Coronary artery (tissue), 2 donors: ENCODE data around the gene CITED2.

Experiments used
- DNase-seq: peaks from one replicate; pipeline ENCODE4 v3.0.0-alpha.2; 2017; ENCODE audit warnings: low spot score
- H3K27ac ChIP-seq, 2 donors: fragments of 200-600 bp; sonication (generic); one replicate each; pipeline ENCODE4 v1.5.1; 2016 to 2019
- H3K4me3 ChIP-seq: fragments of 200-600 bp; sonication (generic); 2 replicates; pipeline ENCODE4 v1.5.1; 2016; ENCODE audit warnings: mild to moderate bottlenecking, moderate library complexity
- CTCF ChIP-seq: fragments of 200-600 bp; sonication (generic); IDR thresholded peaks from one replicate; pipeline ENCODE4 v1.5.1; 2019; ENCODE audit warnings: antibody characterized with exemption

The CITED2 gene

GRCh38 chr6:139409026-139409425 is 34.6 kb upstream of the CITED2 start:
- H3K4me3 ChIP-seq, result no peak overlapping the region
- TF ChIP-seq CTCF, result no peak
- H3K27ac ChIP-seq, result no peak overlapping the region
- DNase-seq, result no peak

- TF ChIP-seq CTCF, result no peak
- no peak for DNase-seq
- no peak overlapping the region for H3K4me3 ChIP-seq
- H3K27ac ChIP-seq, result no peak overlapping the region
Observed at GRCh38 chr6:139407718-139408222, 33.3 kb upstream of the CITED2 start.

GRCh38 chr6:139406577-139407343 is 32.3 kb upstream of the CITED2 start:
- DNase-seq, result no peak
- no peak for TF ChIP-seq CTCF
- H3K27ac ChIP-seq, result no peak overlapping the region
- no peak overlapping the region for H3K4me3 ChIP-seq

GRCh38 chr6:139402876-139403386 is 28.5 kb upstream of the CITED2 start:
- no peak for DNase-seq
- TF ChIP-seq CTCF, result no peak

GRCh38 chr6:139398658-139399057 is 24.2 kb upstream of the CITED2 start:
- Histone ChIP-seq H3K27ac (no peak overlapping the region), H3K4me3 (no peak overlapping the region)
- DNase-seq, result no peak
- no peak for TF ChIP-seq CTCF

More at GRCh38 chr6:139402876-139403386, 28.5 kb upstream of the CITED2 start:
- Histone ChIP-seq H3K4me3 (no peak overlapping the region), H3K27ac (no peak overlapping the region)

- Histone ChIP-seq H3K4me3 (no peak overlapping the region), H3K27ac (no peak overlapping the region)
- no peak for TF ChIP-seq CTCF
- DNase-seq, result no peak
Observed at GRCh38 chr6:139395891-139396301, 21.4 kb upstream of the CITED2 start.

- DNase-seq, result no peak
- H3K27ac ChIP-seq, result no peak overlapping the region
- TF ChIP-seq CTCF, result no peak
- no peak overlapping the region for H3K4me3 ChIP-seq
Observed at GRCh38 chr6:139395371-139395770, 20.9 kb upstream of the CITED2 start.
